Measurements from ENCODE around the gene MDFI.

- TF ChIP-seq POLR2A (IDR thresholded peaks at IDR 0.05; ENCODE audit: low read length) (no peak), GATA1 (IDR thresholded peaks at IDR 0.05; ENCODE audit: low read depth, low read length) (no peak)
Measured at GRCh38 chr6:41692730-41693129, 54.5 kb downstream of the MDFI start.
